Activated T-cell treated with anti-CD3 and anti-CD28 coated beads for 4 hours (primary cell): ENCODE results near the gene UBE2G1.

Source experiments
- DNase-seq: peaks from one replicate; pipeline ENCODE4 v3.0.0-alpha.2; 2020

UBE2G1 gene

GRCh38 chr17:4241535-4241934, 124.9 kb downstream of the UBE2G1 start:
- no peak for DNase-seq

GRCh38 chr17:4236456-4236855, 130.0 kb downstream of the UBE2G1 start:
- DNase-seq, result no peak

DNA sequence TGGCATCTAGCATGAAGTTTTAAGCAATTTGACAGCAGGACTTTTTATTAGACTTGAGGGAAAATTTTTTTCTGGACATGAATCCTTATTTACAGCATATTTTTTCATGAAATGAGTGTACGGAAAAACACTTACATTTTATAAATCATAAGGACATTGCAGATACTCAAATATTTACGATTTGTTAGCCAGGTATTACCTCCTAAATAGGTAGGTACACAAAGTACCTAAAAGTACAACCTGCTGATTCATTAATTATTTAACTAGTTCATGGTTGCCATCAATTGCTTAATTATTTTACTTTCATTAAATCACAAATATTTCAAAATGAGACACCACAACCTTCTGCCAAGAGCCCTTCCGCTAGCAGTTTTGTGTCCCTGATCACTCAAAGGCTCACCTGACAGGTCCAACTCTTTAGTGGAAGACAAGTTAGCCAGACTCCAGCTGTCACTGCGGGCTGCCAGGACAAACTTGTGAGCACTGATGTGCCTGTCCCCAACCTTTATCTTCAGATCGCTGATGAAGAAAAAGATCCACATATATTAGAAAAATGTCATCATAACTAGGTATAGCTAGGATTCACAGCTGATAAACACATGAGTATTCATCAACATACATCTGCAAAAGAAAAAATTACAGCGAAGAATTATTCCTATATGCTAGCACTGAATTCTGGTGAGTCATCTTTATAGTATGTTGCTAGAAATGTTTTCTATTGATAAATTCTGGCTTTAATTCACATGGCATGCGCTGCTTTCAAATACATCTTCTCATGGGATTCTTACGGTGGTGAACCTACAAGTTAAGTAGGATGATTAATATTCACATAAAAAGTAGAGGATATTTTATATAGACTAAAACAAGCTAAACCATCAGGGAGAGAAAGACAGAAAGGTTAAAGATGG, 130.8 kb downstream of the UBE2G1 start:
- no peak for DNase-seq

DNA sequence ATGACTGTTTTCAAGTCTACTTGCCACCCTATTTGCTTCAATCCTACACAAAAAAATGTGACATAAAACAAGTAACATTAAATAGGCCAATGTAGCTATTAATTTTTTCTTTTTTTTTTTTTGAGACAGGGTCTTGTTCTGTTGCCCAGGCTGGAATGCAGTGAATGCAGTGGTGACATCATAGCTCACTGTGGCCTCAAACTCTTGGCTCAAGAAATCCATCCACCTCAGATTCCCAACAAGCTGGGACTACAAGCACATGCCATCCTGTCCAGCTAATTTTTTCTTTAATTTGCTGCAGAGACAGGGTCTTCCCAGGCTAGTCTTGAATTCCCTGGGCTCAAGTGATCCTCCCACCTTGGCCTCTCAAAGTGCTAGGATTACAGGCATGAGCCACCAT, 132.1 kb downstream of the UBE2G1 start:
- no peak for DNase-seq

- no peak for DNase-seq
These were observed 132.7 kb downstream of the UBE2G1 start for GRCh38 chr17:4233668-4234258.

- no peak for DNase-seq
These were observed 134.2 kb downstream of the UBE2G1 start for GRCh38 chr17:4232168-4232813.

DNA sequence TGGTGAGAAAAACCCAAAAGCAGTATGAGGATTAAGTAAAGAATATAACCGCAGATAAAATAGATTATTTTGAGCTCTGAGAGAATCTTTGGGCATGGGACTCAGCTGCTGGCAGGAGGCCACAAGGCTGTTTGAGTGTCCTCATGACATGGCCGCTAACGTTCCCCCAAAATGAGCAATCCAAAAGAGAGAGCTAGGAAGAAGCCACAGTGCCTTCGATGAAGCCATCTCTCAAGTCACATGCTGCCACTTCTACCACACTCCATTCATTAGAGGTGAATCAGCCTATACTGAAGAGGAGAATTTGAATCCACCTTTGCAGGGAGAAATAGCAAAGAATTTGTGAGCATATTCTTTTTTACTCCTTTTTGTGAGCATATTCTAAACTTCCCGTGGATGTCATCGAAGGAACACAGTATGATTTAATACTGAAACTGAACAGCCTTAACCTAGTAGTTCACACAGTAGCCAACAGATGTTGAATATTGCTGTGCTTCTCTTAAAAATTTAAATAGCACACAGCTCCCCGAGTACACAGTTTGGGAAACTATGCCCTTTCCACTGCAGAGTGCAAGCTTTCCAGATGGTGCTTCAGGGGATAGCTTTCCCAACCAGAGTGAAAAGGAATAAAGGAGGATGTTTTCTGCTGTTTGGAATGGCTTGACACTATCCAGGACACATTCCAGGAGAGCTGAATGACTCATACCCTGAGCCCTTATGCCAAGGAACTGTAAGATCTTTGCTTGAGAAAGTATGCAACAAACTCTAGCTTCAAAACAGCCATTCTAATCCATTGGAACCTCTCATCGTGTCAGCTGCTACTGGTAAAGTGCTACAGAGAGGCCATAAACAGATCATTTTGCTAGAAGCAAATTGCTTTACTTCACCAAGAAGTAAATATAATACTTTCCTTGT, 136.6 kb downstream of the UBE2G1 start:
- DNase-seq, result no peak

GRCh38 chr17:4221899-4222659, 144.4 kb downstream of the UBE2G1 start:
- DNase-seq, result no peak

DNA sequence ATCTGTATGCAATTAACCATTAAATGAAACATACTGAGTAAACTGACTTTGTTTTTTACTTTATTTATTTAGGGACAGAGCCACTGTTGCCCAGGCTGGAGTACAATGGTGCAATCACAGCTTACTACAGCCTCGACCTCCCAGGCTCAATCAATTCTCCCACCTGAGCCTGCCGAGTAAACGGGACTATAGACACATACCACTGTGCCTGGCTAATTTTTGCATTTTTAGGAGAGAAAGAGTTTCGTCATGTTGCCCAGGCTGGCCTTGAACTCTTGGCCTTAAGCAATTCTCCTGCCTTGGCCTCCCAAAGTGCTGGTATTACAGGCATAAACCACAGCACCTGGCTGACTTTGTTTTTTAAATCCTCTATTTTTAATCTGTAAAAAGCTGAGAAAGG, 145.3 kb downstream of the UBE2G1 start:
- DNase-seq, result no peak

- no peak for DNase-seq
These were observed 145.8 kb downstream of the UBE2G1 start for GRCh38 chr17:4220655-4221054.
